BJ (cell line): Measurements from ENCODE around the gene STARD3. TPM values are rescaled to one million over a fixed set of nuclear protein-coding genes. Genes with fewer than 3 reads are reported as not detected.

Experiments used
- CTCF ChIA-PET: fragments of 350-600 bp; formaldehyde crosslinking; extraction: SDS; loops from one replicate; lab custom pipeline; 2021; ENCODE audit warnings: antibody characterized with exemption, inconsistent platforms; lab: Yijun Ruan, JAX
- POLR2A ChIA-PET: fragments of 300-600 bp; sonication (Branson Sonifier 250); formaldehyde crosslinking; extraction: SDS; loops from one replicate; lab custom pipeline; 2021; ENCODE audit warnings: antibody characterized with exemption; lab: Charles Lee
- DNase-seq: peaks from one replicate; pipeline ENCODE4 v3.0.0-alpha.2; 2011; ENCODE audit warnings: low read depth
- H3K27me3 ChIP-seq: 2 replicates; pipeline ENCODE4 v1.6.0; 2011; ENCODE audit warnings: low read length; ENCODE audit not compliant: control insufficient read depth, insufficient read depth
- H3K36me3 ChIP-seq: 2 replicates; pipeline ENCODE4 v1.5.1; 2011; ENCODE audit warnings: low read length; ENCODE audit not compliant: control insufficient read depth, insufficient read depth
- H3K4me3 ChIP-seq: 2 replicates; pipeline ENCODE4 v1.5.1; 2011; ENCODE audit warnings: low read depth, mild to moderate bottlenecking, control low read depth, low read length
- polyA plus RNA-seq: library from polyadenylated mRNA; depleted of rRNA; stranded (reverse); fragments of >200 nt; gene quantifications from 2 replicates; pipeline ENCODE4 v1.2.3, GENCODE V29; 2011
- TF ChIP-seq, protein P1 (sequence below): IDR thresholded peaks from 2 replicates; pipeline ENCODE4 v1.5.1; 2011; ENCODE audit warnings: low read depth, mild to moderate bottlenecking, control low read depth, inconsistent platforms, low read length, moderate library complexity; ENCODE audit not compliant: insufficient read depth

STARD3 gene
- polyA plus RNA-seq, 1 experiment = 93.8 TPM

DNA sequence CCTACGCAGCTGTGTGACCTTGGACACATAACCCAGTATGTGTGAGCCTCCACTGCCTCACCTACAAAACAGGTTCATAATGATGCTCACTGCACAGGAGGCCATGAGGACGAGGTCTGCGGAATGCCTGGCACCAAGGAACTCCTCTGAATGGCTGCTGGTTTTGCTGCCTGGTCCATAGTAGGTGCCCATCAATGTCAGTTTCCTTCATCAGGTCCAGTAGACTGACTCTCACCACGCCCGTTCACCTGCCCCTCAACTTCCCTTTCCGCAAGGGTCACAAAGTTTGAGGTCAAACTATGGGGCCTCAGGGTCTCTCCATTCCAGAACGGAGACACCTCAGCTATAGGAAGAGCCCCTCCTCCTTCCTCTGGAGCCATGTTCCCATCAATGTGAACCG is 40.1 kb downstream of the STARD3 start:
- TF ChIP-seq, protein P1, sequence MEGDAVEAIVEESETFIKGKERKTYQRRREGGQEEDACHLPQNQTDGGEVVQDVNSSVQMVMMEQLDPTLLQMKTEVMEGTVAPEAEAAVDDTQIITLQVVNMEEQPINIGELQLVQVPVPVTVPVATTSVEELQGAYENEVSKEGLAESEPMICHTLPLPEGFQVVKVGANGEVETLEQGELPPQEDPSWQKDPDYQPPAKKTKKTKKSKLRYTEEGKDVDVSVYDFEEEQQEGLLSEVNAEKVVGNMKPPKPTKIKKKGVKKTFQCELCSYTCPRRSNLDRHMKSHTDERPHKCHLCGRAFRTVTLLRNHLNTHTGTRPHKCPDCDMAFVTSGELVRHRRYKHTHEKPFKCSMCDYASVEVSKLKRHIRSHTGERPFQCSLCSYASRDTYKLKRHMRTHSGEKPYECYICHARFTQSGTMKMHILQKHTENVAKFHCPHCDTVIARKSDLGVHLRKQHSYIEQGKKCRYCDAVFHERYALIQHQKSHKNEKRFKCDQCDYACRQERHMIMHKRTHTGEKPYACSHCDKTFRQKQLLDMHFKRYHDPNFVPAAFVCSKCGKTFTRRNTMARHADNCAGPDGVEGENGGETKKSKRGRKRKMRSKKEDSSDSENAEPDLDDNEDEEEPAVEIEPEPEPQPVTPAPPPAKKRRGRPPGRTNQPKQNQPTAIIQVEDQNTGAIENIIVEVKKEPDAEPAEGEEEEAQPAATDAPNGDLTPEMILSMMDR = no peak
- no peaks in the 10 kb centered on the region for H3K27me3 ChIP-seq
- H3K36me3 ChIP-seq = peaks cover 1% of the 10 kb centered on the region; the same call in 1 of the 2 replicates
- H3K4me3 ChIP-seq = no peak overlapping the region
- CTCF ChIA-PET = interaction anchor here (1.1 to 16.9 kb wide), 8 partner anchors 8 to 55 kb away, joined by 3 to 185 read pairs (median 6); partner anchors contain the start of genes ERBB2, PGAP3, PNMT and PPP1R1B
- POLR2A ChIA-PET = interaction anchor here (1.3 kb wide), 1 partner anchor 11 kb away, joined by 4 read pairs; the partner anchor contains the start of gene PGAP3
- no peak for DNase-seq

DNA sequence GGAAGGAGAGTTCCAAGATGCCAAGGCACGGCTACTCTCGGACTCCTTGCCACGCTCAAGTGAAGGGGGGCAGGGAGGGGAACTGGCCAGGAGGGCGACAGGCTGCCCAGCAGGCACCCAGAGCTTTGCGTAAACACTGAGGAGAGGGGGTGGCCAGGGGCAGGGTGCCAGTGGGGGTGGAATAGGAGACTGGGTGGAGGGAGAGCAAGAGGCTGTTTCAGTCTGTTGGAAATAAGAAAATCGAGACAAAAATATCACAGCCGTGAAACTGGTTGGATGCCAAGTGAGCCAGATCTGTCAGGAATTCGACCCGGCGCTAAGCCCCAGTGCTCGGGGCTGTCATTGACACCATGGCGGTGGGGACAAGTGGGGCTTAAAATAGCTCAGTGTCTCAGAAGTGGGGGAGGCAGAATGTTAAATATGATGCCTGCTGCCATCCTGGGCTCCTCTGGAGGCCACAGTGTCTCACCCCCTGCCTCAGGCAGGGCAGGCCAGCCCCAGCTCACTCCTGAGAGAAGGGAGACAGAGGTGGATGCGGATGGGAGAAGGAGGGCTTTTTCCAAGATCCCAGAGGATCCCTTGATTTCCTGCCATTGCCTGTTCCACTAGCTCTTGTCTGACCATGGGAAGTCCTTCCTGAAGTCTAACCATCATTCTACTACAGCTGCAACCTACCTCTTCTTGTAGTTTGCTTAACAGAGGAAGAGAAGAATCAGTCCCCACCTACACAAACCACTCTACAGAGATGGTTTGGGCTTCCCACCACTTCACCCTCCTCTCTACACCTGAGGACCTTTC is 40.8 kb downstream of the STARD3 start:
- no peaks in the 10 kb centered on the region for H3K27me3 ChIP-seq
- CTCF ChIA-PET = interaction anchor here (1.1 to 16.9 kb wide), 8 partner anchors 9 to 55 kb away, joined by 3 to 185 read pairs (median 6); partner anchors contain the start of genes ERBB2, PGAP3, PNMT and PPP1R1B
- peaks cover 1% of the 10 kb centered on the region; the same call in 1 of the 2 replicates for H3K36me3 ChIP-seq
- TF ChIP-seq, protein P1 = no peak
- DNase-seq = no peak
- no peak overlapping the region for H3K4me3 ChIP-seq
- POLR2A ChIA-PET = interaction anchor here (1.3 kb wide), 1 partner anchor 10 kb away, joined by 4 read pairs; the partner anchor contains the start of gene PGAP3

DNA sequence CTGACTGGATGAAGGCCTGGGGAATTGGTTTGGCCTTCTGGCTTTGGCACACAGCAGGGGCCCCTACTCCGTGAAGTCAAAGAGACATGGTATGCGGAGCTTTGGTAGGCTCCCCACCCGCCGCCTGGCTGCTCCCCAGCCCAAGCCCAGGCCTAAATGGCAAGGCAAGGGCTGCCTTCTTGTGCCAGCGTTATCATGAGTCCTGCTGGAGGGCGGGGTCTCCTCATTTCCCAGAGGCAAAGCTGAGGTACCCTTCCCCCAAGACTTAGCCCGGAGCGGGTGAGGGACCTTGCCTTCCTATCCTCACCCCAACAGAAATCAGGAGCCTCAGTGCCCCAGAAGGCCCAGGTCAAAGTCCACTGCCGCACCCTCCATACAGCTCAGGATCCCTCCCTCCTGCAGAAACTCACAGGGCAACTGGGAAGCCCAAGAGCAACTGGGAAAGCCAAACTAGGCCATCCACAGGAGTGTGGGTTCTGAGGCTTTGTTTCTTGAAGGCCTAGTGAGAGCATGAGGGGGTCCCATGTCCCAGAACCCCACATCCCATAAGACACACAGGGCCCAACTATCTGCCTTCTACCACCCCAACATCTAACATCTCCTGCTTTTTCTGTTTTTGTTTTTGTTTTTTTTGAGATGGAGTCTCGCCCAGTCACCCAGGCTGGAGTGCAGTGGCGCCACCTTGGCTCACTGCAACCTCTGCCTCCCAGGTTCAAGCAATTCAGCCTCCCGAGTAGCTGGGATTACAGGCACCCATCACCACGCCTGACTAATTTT is 41.6 kb downstream of the STARD3 start:
- CTCF ChIA-PET = interaction anchor here (1.0 to 16.9 kb wide), 7 partner anchors 9 to 56 kb away, joined by 3 to 185 read pairs (median 7); partner anchors contain the start of genes PGAP3, PNMT and PPP1R1B
- H3K4me3 ChIP-seq = no peak overlapping the region
- no peaks in the 10 kb centered on the region for H3K27me3 ChIP-seq
- POLR2A ChIA-PET = interaction anchor here (1.3 kb wide), 1 partner anchor 9 kb away, joined by 4 read pairs; the partner anchor contains the start of gene PGAP3
- H3K36me3 ChIP-seq = peaks cover 1% of the 10 kb centered on the region; the same call in 1 of the 2 replicates
- no peak for DNase-seq
- TF ChIP-seq, protein P1 = no peak

DNA sequence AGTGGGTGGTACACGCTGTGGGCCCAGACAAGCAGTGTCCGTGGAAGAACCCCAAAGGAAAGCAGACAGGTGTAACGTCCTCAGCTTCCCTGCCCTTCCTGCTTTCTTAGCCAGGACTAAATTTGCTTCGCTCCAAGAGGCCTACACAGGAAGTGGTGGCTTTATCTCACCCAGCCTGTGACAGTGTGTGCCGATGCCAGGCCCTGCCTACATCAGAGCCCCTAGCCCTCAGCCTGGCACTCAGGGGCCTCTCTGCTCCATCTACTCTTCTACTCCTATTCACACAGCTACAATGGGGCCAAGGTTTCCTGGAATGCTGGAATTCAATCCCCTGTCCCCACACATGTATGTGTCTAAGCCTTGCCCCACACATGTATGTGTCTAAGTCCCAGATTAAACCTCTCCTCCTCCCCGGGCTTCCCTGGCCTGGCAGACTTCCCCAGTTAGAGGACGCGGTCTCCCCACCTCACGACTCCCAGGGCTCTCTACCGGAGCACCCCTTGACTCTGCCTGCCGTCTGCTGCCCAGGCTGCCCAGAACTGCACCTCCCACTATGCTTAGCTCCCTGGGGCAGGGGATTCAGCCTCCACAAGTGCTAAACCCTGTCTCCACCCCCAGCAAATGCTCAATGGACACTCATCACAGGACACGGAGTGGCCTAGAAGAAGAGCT is 42.7 kb downstream of the STARD3 start:
- Histone ChIP-seq H3K27me3 (no peaks in the 10 kb centered on the region), H3K4me3 (no peak overlapping the region), H3K36me3 (peaks cover 2% of the 10 kb centered on the region; the same call in 1 of the 2 replicates)
- no peak for DNase-seq
- TF ChIP-seq, protein P1 = no peak
- CTCF ChIA-PET = interaction anchor here (1.0 to 16.9 kb wide), 4 partner anchors 8 to 58 kb away, joined by 3 to 185 read pairs (median 10); partner anchors contain the start of genes PGAP3, PNMT and PPP1R1B
- POLR2A ChIA-PET = no interaction called here
